Transverse colon (tissue), 4 donors: ENCODE data around the gene GRIN2B.

Source experiments
- EP300 ChIP-seq: sonication (generic); formaldehyde crosslinking; IDR thresholded peaks from one replicate; pipeline ENCODE4 v1.6.1; 2017; ENCODE audit warnings: antibody characterized with exemption, low read depth
- POLR2A ChIP-seq: fragments of 450-650 bp; IDR thresholded peaks from one replicate; pipeline ENCODE4 v1.6.1; 2016; ENCODE audit warnings: antibody characterized with exemption, mild to moderate bottlenecking, moderate library complexity
- POLR2AphosphoS5 ChIP-seq, 3 donors: sonication (generic); formaldehyde crosslinking; IDR thresholded peaks; one replicate each; pipeline ENCODE4 v1.6.1; 2016; ENCODE audit warnings: antibody characterized with exemption in 3 of 3
- TF ChIP-seq, protein P1 (sequence below), 5 experiments: fragments of 200-600 bp in 3 of 5; fragments of 450-650 bp in 2 of 5; sonication (generic) in 3 of 5; IDR thresholded peaks; 1 replicate in 2 of 5; 2 replicates in 3 of 5; pipeline ENCODE4 v1.5.1; 2016 to 2017; ENCODE audit warnings: antibody characterized with exemption in 5 of 5, inconsistent platforms in 3 of 5, mild to moderate bottlenecking in 2 of 5, moderate library complexity in 1 of 5

DNA sequence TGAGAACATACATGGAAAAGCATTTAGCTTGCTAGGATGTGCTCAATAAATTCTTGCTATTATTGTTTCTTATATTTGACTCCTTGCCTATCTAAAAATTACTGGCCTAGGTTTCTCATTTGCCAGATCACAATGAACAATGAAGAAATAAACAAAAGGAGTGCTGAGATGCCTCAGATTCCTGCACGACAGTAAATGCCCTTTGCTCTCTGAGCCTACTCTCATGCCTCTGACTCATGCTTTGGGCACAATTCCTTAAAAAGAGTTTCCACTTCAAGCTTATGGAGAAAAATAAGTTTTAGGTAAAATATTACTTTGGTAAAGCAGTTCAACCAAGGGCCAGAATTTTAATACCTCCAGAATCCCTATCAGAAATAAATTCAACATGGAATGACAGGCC is 30.9 kb downstream of the GRIN2B start:
- TF ChIP-seq POLR2A = no peak
- TF ChIP-seq EP300 = no peak
- TF ChIP-seq, protein P1, sequence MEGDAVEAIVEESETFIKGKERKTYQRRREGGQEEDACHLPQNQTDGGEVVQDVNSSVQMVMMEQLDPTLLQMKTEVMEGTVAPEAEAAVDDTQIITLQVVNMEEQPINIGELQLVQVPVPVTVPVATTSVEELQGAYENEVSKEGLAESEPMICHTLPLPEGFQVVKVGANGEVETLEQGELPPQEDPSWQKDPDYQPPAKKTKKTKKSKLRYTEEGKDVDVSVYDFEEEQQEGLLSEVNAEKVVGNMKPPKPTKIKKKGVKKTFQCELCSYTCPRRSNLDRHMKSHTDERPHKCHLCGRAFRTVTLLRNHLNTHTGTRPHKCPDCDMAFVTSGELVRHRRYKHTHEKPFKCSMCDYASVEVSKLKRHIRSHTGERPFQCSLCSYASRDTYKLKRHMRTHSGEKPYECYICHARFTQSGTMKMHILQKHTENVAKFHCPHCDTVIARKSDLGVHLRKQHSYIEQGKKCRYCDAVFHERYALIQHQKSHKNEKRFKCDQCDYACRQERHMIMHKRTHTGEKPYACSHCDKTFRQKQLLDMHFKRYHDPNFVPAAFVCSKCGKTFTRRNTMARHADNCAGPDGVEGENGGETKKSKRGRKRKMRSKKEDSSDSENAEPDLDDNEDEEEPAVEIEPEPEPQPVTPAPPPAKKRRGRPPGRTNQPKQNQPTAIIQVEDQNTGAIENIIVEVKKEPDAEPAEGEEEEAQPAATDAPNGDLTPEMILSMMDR (IDR thresholded peaks at IDR 0.05) = no peak
- TF ChIP-seq POLR2AphosphoS5 (IDR thresholded peaks at IDR 0.05) = no peak
